Coronary artery (tissue), 2 donors: Measurements from ENCODE around the gene UBA6.

Source experiments
- DNase-seq: peaks from one replicate; pipeline ENCODE4 v3.0.0-alpha.2; 2017; ENCODE audit warnings: low spot score
- H3K27ac ChIP-seq, 2 donors: fragments of 200-600 bp; sonication (generic); one replicate each; pipeline ENCODE4 v1.5.1; 2016 to 2019
- H3K4me3 ChIP-seq: fragments of 200-600 bp; sonication (generic); 2 replicates; pipeline ENCODE4 v1.5.1; 2016; ENCODE audit warnings: mild to moderate bottlenecking, moderate library complexity
- CTCF ChIP-seq: fragments of 200-600 bp; sonication (generic); IDR thresholded peaks from one replicate; pipeline ENCODE4 v1.5.1; 2019; ENCODE audit warnings: antibody characterized with exemption

UBA6 gene

DNA sequence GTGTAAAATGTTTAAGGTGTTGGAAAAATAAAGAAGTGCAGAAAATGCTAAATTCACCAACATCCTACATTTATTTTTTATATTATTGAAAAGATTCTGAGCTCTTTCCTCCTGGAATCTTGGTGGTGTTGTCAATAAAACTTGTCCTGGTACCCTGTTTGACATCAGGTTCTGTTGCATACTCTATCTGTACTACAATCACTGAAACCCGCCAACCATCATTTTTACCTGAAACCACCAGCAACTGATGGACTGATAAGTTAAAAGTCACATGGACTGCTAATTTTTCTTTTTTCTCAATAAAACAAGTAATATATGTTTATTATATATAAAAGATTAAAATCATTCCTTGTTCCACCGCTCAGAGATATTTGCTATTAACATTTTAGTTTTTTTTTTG is 119.0 kb downstream of the UBA6 start:
- Histone ChIP-seq H3K27ac (no peak overlapping the region), H3K4me3 (no peak overlapping the region)
- TF ChIP-seq CTCF: no peak
- DNase-seq: no peak

- DNase-seq: no peak
- no peak overlapping the region for H3K4me3 ChIP-seq
- H3K27ac ChIP-seq: no peak overlapping the region
- no peak for TF ChIP-seq CTCF
Measured at GRCh38 chr4:67581208-67581857, 119.6 kb downstream of the UBA6 start.

DNA sequence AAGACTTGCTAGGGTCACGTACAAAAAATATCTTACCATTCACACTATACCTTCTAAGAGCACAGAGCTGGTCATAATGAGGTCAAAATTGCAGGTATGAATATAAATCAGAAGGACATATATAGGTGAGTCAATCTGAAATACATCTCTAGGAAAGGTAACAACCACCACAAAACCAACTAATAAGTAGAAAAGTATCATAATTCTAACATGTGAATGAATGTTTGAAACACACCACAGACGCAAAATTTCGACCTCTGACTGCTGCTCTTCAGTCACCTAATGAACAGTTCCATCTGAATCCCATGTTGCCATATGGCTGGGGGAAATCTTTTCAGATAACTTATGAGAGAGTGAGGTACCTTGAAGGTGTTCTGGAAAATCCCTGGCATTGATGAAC is 120.4 kb downstream of the UBA6 start:
- H3K4me3 ChIP-seq: no peak overlapping the region
- TF ChIP-seq CTCF: no peak
- no peak overlapping the region for H3K27ac ChIP-seq

GRCh38 chr4:67576538-67576937 is 124.4 kb downstream of the UBA6 start:
- no peak for TF ChIP-seq CTCF
- Histone ChIP-seq H3K27ac (no peak overlapping the region), H3K4me3 (no peak overlapping the region)
- no peak for DNase-seq

More for the DNA sequence above, 120.4 kb downstream of the UBA6 start:
- no peak for DNase-seq

DNA sequence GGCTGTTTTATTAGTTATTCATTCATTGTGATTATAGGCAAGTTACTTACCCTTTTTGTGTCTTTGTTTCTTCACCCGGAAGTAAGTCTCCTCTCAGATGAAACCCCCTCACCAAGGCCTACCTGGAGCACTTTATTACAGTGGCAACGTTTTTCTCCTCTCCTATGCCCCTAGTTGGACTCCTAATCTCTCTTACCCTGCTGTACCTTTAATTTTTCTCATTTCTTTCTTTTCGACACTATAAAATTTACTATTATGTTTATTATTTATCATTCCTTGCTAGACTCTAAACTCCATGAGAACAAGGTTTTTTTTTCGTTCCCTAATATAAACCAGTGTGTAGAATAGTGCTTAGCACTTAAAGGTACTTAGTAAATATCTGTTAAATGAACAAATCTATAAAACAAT is 124.9 kb downstream of the UBA6 start:
- DNase-seq: no peak
- no peak for TF ChIP-seq CTCF
- H3K27ac ChIP-seq: no peak overlapping the region

GRCh38 chr4:67575232-67576058 is 125.5 kb downstream of the UBA6 start:
- DNase-seq: no peak
- Histone ChIP-seq H3K4me3 (no peak overlapping the region), H3K27ac (no peak overlapping the region)
- no peak for TF ChIP-seq CTCF

More for the DNA sequence above, 124.9 kb downstream of the UBA6 start:
- no peak overlapping the region for H3K4me3 ChIP-seq

GRCh38 chr4:67573193-67573592 is 127.8 kb downstream of the UBA6 start:
- TF ChIP-seq CTCF: no peak
- Histone ChIP-seq H3K27ac (no peak overlapping the region), H3K4me3 (no peak overlapping the region)
- no peak for DNase-seq
